ENCODE results near the gene ACTL10. TPM values are rescaled to one million over a fixed set of nuclear protein-coding genes. Genes with fewer than 3 reads are reported as not detected.
A peak's percentile ranks its signal among the peaks of the same experiment; 100 is the strongest.

ACTL10 gene
- total and polyA plus RNA-seq, 10 donors, result 1.1 to 3.5 (median 2.1) TPM

DNA sequence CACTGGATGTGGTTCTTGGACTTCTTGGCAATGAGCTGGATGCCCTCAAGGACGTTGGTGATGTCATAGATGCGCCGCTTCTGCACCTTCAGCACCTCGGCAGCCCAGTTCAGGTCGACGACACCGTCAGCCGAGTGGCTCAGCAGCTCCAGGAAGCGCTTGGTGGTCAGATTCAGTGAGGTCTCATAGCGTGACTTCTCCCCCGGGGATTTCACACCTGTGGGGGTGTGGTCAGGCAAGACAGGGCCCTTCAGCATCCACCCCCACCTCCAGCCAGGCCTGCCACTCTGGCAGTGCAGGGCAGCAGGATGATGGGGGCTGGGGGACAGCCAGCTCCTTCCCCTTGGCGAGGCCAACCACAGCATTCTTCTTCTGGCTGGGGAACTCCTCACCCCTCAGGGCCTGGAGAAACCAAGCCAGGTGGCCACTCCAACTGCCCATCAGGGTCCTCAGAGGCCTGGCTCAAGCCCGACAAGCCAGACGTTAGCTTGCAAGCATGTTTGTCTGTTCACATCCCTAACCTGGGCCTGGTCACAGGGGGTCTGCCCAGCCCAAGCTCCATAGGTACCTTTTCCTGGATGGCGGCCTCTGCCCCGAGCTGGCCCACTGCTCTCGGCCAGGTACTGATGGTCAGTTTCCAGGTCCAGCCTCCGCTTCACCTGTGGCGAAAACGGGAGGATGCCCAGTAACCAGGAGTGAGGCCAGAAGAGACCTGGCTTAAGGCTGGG, 13.2 kb downstream of the ACTL10 start:
- DNase-seq, result peak; percentile 86
- Histone ChIP-seq H3K27me3 (replicated peaks in 1 of 7) (no peaks in the 10 kb centered on the region), H3K9me3 (no peaks in the 10 kb centered on the region), H3K4me3 (no peak overlapping the region), H3K4me1 (peaks cover 5 to 48% (median 32%) of the 10 kb centered on the region in 6 donors), H3K27ac (peak overlapping the region in 3 of 8 donors; percentile 15 to 48 (median 40)), H3K36me3 (peaks cover 0 to 8% (median 0%) of the 10 kb centered on the region in 6 donors)
- intact Hi-C loops (cut with DNase I; ENCODE audit: low total_unique reads), result no loop called here
- no peak for TF ChIP-seq POLR2A (IDR thresholded peaks at IDR 0.05)
- peak in 1 of 11 experiments; percentile 12 for TF ChIP-seq CTCF (IDR thresholded peaks at IDR 0.05 in 8 of 11, conservative IDR thresholded peaks at IDR 0.05 in 3 of 11)
- peak in 2 of 3 donors; percentile 38 to 39 for TF ChIP-seq POLR2AphosphoS5 (IDR thresholded peaks at IDR 0.05)
- 40 to 79% (median 71%) methylated on average over 3 to 20 of the region's 20 CpGs for WGBS, 5 donors

DNA sequence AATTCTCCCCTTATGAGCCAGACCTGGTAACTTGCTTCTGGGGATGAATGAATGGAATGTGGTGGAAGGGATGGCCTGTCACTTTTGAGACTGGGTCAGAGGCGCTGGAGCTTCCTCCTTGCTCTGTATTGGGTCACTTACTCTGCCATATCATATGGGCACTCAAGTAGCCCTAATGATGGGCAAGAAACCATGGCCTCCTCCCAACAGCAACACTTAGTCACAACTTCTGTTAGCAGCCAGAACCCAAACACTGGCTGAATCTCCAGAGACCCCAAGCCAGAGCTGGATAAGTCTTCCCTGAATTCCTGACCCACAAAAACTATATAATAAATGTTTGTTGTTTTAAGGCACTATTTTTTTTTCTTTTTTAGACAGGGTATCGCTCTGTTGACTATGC, 13.9 kb downstream of the ACTL10 start:
- Histone ChIP-seq H3K4me3 (no peak overlapping the region), H3K27me3 (replicated peaks in 1 of 7) (no peaks in the 10 kb centered on the region), H3K27ac (no peak overlapping the region), H3K4me1 (peaks cover 7 to 48% (median 33%) of the 10 kb centered on the region in 6 donors), H3K9me3 (no peaks in the 10 kb centered on the region), H3K36me3 (peaks cover 0 to 8% (median 0%) of the 10 kb centered on the region in 6 donors)
- TF ChIP-seq POLR2AphosphoS5 (IDR thresholded peaks at IDR 0.05), result no peak
- no peak for TF ChIP-seq POLR2A (IDR thresholded peaks at IDR 0.05)
- no peak for TF ChIP-seq CTCF (IDR thresholded peaks at IDR 0.05 in 8 of 11, conservative IDR thresholded peaks at IDR 0.05 in 3 of 11)
- intact Hi-C loops (cut with DNase I; ENCODE audit: low total_unique reads), result no loop called here
- DNase-seq, result no peak
- 87 to 98% (median 98%) methylated on average over 2 of the region's 2 CpGs for WGBS, 5 donors

GRCh38 chr20:33681288-33681687, 14.5 kb downstream of the ACTL10 start:
- no peak for DNase-seq
- Histone ChIP-seq H3K27me3 (replicated peaks in 1 of 7) (no peaks in the 10 kb centered on the region), H3K4me3 (no peak overlapping the region), H3K27ac (no peak overlapping the region), H3K9me3 (no peaks in the 10 kb centered on the region), H3K4me1 (peaks cover 8 to 43% (median 28%) of the 10 kb centered on the region in 6 donors), H3K36me3 (peaks cover 0 to 8% (median 0%) of the 10 kb centered on the region in 6 donors)
- no peak for TF ChIP-seq POLR2A (IDR thresholded peaks at IDR 0.05)
- no peak for TF ChIP-seq CTCF (IDR thresholded peaks at IDR 0.05 in 8 of 11, conservative IDR thresholded peaks at IDR 0.05 in 3 of 11)
- TF ChIP-seq POLR2AphosphoS5 (IDR thresholded peaks at IDR 0.05), result no peak
- WGBS, 5 donors, result 82 to 98% (median 88%) methylated on average over 4 to 5 of the region's 5 CpGs
- intact Hi-C loops (cut with DNase I; ENCODE audit: low total_unique reads), result no loop called here

DNA sequence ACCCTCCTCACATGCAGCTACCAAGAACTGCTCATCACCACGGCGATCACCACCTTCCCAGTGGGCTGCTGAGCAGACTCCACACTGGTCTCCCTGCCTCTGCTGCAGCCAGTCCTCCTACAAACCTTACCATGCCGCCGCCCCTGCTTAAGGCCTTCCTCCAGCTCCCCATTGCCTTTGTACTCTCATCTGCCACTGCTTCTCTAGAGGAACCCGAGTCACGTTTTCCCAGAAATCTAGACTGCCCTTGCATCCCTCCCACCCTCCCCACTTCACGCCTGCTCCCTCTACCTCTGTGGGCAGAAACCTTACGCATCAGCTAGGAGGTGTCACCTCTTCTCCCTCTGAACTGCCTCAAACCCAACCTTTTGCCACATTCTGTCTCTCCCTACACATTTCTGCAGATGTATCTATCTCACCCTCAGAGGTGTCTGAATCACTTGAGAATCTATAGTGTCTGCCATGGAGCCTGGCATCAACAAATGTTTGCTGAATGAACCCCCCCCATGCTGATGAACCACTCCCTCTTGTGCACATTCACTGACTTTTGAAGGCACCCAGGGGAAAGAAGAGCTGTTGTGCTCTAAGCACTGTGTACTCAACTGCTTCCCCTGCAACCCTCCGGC, 15.1 kb downstream of the ACTL10 start:
- Histone ChIP-seq H3K27ac (no peak overlapping the region), H3K9me3 (no peaks in the 10 kb centered on the region), H3K36me3 (peaks cover 0 to 2% (median 0%) of the 10 kb centered on the region in 6 donors), H3K4me1 (peaks cover 8 to 42% (median 28%) of the 10 kb centered on the region in 6 donors), H3K4me3 (no peak overlapping the region), H3K27me3 (replicated peaks in 1 of 7) (no peaks in the 10 kb centered on the region)
- TF ChIP-seq POLR2A (IDR thresholded peaks at IDR 0.05) (no peak), POLR2AphosphoS5 (IDR thresholded peaks at IDR 0.05) (no peak), CTCF (IDR thresholded peaks at IDR 0.05 in 8 of 11, conservative IDR thresholded peaks at IDR 0.05 in 3 of 11) (no peak)
- 76 to 86% (median 83%) methylated on average over 9 of the region's 9 CpGs for WGBS, 5 donors
- no peak for DNase-seq
- intact Hi-C loops (cut with DNase I; ENCODE audit: low total_unique reads), result no loop called here
